CD4-positive, CD25-positive, alpha-beta regulatory T cell (primary cell): ENCODE data around the gene FBXW5. TPM values are rescaled to one million over a fixed set of nuclear protein-coding genes. Genes with fewer than 3 reads are reported as not detected.

Source experiments
- ATAC-seq, 2 donors: fragments of 150-1000 bp; cut with Tn5 transposase; one replicate each; pipeline ENCODE4 v1.10.0; 2021; ENCODE audit warnings: low read depth in 2 of 2, moderate number of reproducible peaks in 2 of 2, moderate library complexity in 1 of 2
- DNase-seq, 3 donors: peaks; one replicate each; pipeline versions ENCODE4 v3.0.0 to v3.0.0-alpha.2; 2012 to 2022; ENCODE audit warnings: mixed read lengths in 1 of 3
- H3K27ac ChIP-seq: one replicate; pipeline ENCODE4 v1.7.0; 2013; ENCODE audit warnings: mild to moderate bottlenecking, low read length; ENCODE audit not compliant: insufficient read depth, poor library complexity, severe bottlenecking
- H3K27me3 ChIP-seq: one replicate; pipeline ENCODE4 v1.7.0; 2013; ENCODE audit warnings: low read length; ENCODE audit not compliant: control insufficient read depth, insufficient read depth
- H3K36me3 ChIP-seq: one replicate; pipeline ENCODE4 v1.7.0; 2013; ENCODE audit warnings: mild to moderate bottlenecking, low read length, moderate library complexity; ENCODE audit not compliant: control insufficient read depth, insufficient read depth
- H3K4me1 ChIP-seq: 2 replicates; pipeline ENCODE4 v1.7.0; 2013; ENCODE audit warnings: mild to moderate bottlenecking, low read length; ENCODE audit not compliant: insufficient read depth, control insufficient read depth, poor library complexity, severe bottlenecking
- H3K4me3 ChIP-seq: one replicate; pipeline ENCODE4 v1.7.0; 2013; ENCODE audit warnings: low read depth, mild to moderate bottlenecking, low read length, moderate library complexity
- H3K9me3 ChIP-seq, 2 experiments: 1 replicate in 1 of 2; 2 replicates in 1 of 2; pipeline ENCODE4 v1.7.0; 2013; ENCODE audit warnings: low read length in 2 of 2, mild to moderate bottlenecking in 1 of 2, moderate library complexity in 1 of 2; ENCODE audit not compliant: control insufficient read depth in 2 of 2
- H3K27ac Mint-ChIP-seq, 3 donors: one replicate each; pipeline ENCODE4 v1.8.0; 2020 to 2022; ENCODE audit warnings: mild to moderate bottlenecking in 3 of 3, mixed read lengths in 3 of 3, moderate library complexity in 2 of 3
- H3K27me3 Mint-ChIP-seq: one replicate; pipeline ENCODE4 v1.8.0; 2022; ENCODE audit warnings: mild to moderate bottlenecking, mixed read lengths
- H3K36me3 Mint-ChIP-seq: one replicate; pipeline ENCODE4 v1.8.0; 2020; ENCODE audit warnings: mixed read lengths
- H3K4me1 Mint-ChIP-seq, 4 donors: one replicate each; pipeline ENCODE4 v1.8.0; 2020 to 2022; ENCODE audit warnings: mixed read lengths in 4 of 4, mild to moderate bottlenecking in 1 of 4
- H3K4me3 Mint-ChIP-seq, 4 donors: one replicate each; pipeline ENCODE4 v1.8.0; 2020 to 2022; ENCODE audit warnings: mild to moderate bottlenecking in 4 of 4, mixed read lengths in 4 of 4, moderate library complexity in 3 of 4
- H3K9me3 Mint-ChIP-seq, 7 donors: one replicate each; pipeline ENCODE4 v1.8.0; 2020 to 2022; ENCODE audit warnings: mixed read lengths in 7 of 7, mild to moderate bottlenecking in 3 of 7, moderate library complexity in 2 of 7
- polyA plus RNA-seq, 4 donors: library from polyadenylated mRNA; unstranded; fragments of 300-500 nt; fragmentation: Illumina TruSeq; gene quantifications; one replicate each; pipeline ENCODE4 v1.2.3, GENCODE V29; 2021
- total RNA-seq: library from RNA; stranded (reverse); gene quantifications from one replicate; pipeline ENCODE4 v1.2.3, GENCODE V29; 2022

Gene FBXW5
- total and polyA plus RNA-seq, 5 donors from 2014 or later: 91.6 to 134 (median 115) TPM

GRCh38 chr9:136985027-136985602 lies 40.6 kb upstream of the FBXW5 start:
- H3K4me1 ChIP-seq: peaks cover 8% of the 10 kb centered on the region
- DNase-seq (no peak), ATAC-seq (no peak)
- H3K9me3 Mint-ChIP-seq: peaks cover 0 to 4% (median 0%) of the 10 kb centered on the region in 7 donors
- no peaks in the 10 kb centered on the region for H3K36me3 ChIP-seq
- H3K4me3 Mint-ChIP-seq: no peak overlapping the region
- no peak overlapping the region for H3K27ac Mint-ChIP-seq
- peaks cover 7% of the 10 kb centered on the region for H3K27me3 ChIP-seq
- no peak overlapping the region for H3K27ac ChIP-seq
- peaks cover 49% of the 10 kb centered on the region for H3K27me3 Mint-ChIP-seq
- peaks cover 0 to 18% (median 3%) of the 10 kb centered on the region in 4 donors for H3K4me1 Mint-ChIP-seq
- H3K36me3 Mint-ChIP-seq: peaks cover 3% of the 10 kb centered on the region
- H3K4me3 ChIP-seq: no peak overlapping the region
- H3K9me3 ChIP-seq: no peaks in the 10 kb centered on the region

- H3K27me3 ChIP-seq: peaks cover 7% of the 10 kb centered on the region
- ATAC-seq: peak in 1 of 2 donors; percentile 5
Measured at GRCh38 chr9:136984464-136985026, 40.0 kb upstream of the FBXW5 start.

GRCh38 chr9:136983656-136984314 lies 39.2 kb upstream of the FBXW5 start:
- H3K27ac Mint-ChIP-seq: peak overlapping the region in 2 of 3 donors; percentile 12 to 42
- peaks cover 7% of the 10 kb centered on the region for H3K27me3 ChIP-seq

More at GRCh38 chr9:136984464-136985026, 40.0 kb upstream of the FBXW5 start:
- peaks cover 0 to 2% (median 0%) of the 10 kb centered on the region in 7 donors for H3K9me3 Mint-ChIP-seq
- DNase-seq: no peak
- peaks cover 3% of the 10 kb centered on the region for H3K36me3 Mint-ChIP-seq
- no peak overlapping the region for H3K4me3 ChIP-seq
- no peak overlapping the region for H3K27ac Mint-ChIP-seq
- no peaks in the 10 kb centered on the region for H3K9me3 ChIP-seq
- no peak overlapping the region for H3K27ac ChIP-seq
- H3K4me1 Mint-ChIP-seq: peaks cover 0 to 18% (median 3%) of the 10 kb centered on the region in 4 donors
- peaks cover 8% of the 10 kb centered on the region for H3K4me1 ChIP-seq
- no peaks in the 10 kb centered on the region for H3K36me3 ChIP-seq
- peaks cover 47% of the 10 kb centered on the region for H3K27me3 Mint-ChIP-seq
- no peak overlapping the region for H3K4me3 Mint-ChIP-seq

GRCh38 chr9:136983167-136983566 lies 38.6 kb upstream of the FBXW5 start:
- peaks cover 7% of the 10 kb centered on the region for H3K27me3 ChIP-seq
- Mint-ChIP-seq H3K9me3 (peaks cover 0 to 2% (median 0%) of the 10 kb centered on the region in 7 donors), H3K36me3 (peaks cover 3% of the 10 kb centered on the region), H3K4me3 (no peak overlapping the region), H3K27ac (no peak overlapping the region), H3K27me3 (peaks cover 37% of the 10 kb centered on the region), H3K4me1 (peaks cover 0 to 18% (median 3%) of the 10 kb centered on the region in 4 donors)
- DNase-seq (no peak), ATAC-seq (no peak)
- no peaks in the 10 kb centered on the region for H3K9me3 ChIP-seq
- H3K36me3 ChIP-seq: no peaks in the 10 kb centered on the region
- H3K27ac ChIP-seq: no peak overlapping the region
- H3K4me3 ChIP-seq: no peak overlapping the region
- peaks cover 8% of the 10 kb centered on the region for H3K4me1 ChIP-seq

More at GRCh38 chr9:136983656-136984314, 39.2 kb upstream of the FBXW5 start:
- ATAC-seq: no peak
- peaks cover 3% of the 10 kb centered on the region for H3K36me3 Mint-ChIP-seq
- DNase-seq: no peak
- peaks cover 40% of the 10 kb centered on the region for H3K27me3 Mint-ChIP-seq
- no peaks in the 10 kb centered on the region for H3K36me3 ChIP-seq
- H3K4me1 Mint-ChIP-seq: peaks cover 0 to 18% (median 3%) of the 10 kb centered on the region in 4 donors
- H3K4me1 ChIP-seq: peaks cover 8% of the 10 kb centered on the region
- no peak overlapping the region for H3K4me3 ChIP-seq
- no peak overlapping the region for H3K27ac ChIP-seq
- peaks cover 0 to 2% (median 0%) of the 10 kb centered on the region in 7 donors for H3K9me3 Mint-ChIP-seq
- H3K4me3 Mint-ChIP-seq: peak overlapping the region in 2 of 4 donors; percentile 19 to 40
- no peaks in the 10 kb centered on the region for H3K9me3 ChIP-seq

- Mint-ChIP-seq H3K36me3 (peaks cover 3% of the 10 kb centered on the region), H3K27ac (peak within 1 kb of the TSS in 2 of 3 donors; percentile 12 to 42), H3K4me3 (peak within 1 kb of the TSS in 2 of 4 donors; percentile 19 to 40), H3K9me3 (no peaks in the 10 kb centered on the region), H3K4me1 (peaks cover 0 to 13% (median 3%) of the 10 kb centered on the region in 4 donors), H3K27me3 (peaks cover 37% of the 10 kb centered on the region)
- no peak for ATAC-seq
- Histone ChIP-seq H3K4me1 (peaks cover 13% of the 10 kb centered on the region), H3K4me3 (no peak within 1 kb of the TSS), H3K27ac (no peak within 1 kb of the TSS), H3K36me3 (no peaks in the 10 kb centered on the region), H3K27me3 (peaks cover 7% of the 10 kb centered on the region), H3K9me3 (no peaks in the 10 kb centered on the region)
- DNase-seq: no peak
Measured at GRCh38 chr9:136982232-136983051, 37.9 kb upstream of the FBXW5 start, which contains the start of gene LCNL1. Gene LCNL1 (plus strand): TSS chr9:136982993. CDS start chr9:136983587, 594 bp downstream.

- H3K4me1 Mint-ChIP-seq: peaks cover 0 to 7% (median 3%) of the 10 kb centered on the region in 4 donors
- H3K4me1 ChIP-seq: peaks cover 15% of the 10 kb centered on the region
- no peak for DNase-seq
- no peaks in the 10 kb centered on the region for H3K9me3 Mint-ChIP-seq
- peak overlapping the region in 1 of 4 donors; percentile 83 for H3K4me3 Mint-ChIP-seq
- peaks cover 3% of the 10 kb centered on the region for H3K36me3 Mint-ChIP-seq
- no peak overlapping the region for H3K4me3 ChIP-seq
- no peak overlapping the region for H3K27ac Mint-ChIP-seq
- H3K27me3 ChIP-seq: peaks cover 7% of the 10 kb centered on the region
- H3K9me3 ChIP-seq: no peaks in the 10 kb centered on the region
- peaks cover 31% of the 10 kb centered on the region for H3K27me3 Mint-ChIP-seq
- no peak overlapping the region for H3K27ac ChIP-seq
- ATAC-seq: no peak
- H3K36me3 ChIP-seq: no peaks in the 10 kb centered on the region
Measured at GRCh38 chr9:136981588-136982231, 37.2 kb upstream of the FBXW5 start.
